Measurements from ENCODE around the gene NCOA7.
"Not testable (repeated sequence)": the region's sequence is repeated elsewhere in the genome, so short reads cannot be mapped to it uniquely, and the experiment has no call there.

The NCOA7 gene

DNA sequence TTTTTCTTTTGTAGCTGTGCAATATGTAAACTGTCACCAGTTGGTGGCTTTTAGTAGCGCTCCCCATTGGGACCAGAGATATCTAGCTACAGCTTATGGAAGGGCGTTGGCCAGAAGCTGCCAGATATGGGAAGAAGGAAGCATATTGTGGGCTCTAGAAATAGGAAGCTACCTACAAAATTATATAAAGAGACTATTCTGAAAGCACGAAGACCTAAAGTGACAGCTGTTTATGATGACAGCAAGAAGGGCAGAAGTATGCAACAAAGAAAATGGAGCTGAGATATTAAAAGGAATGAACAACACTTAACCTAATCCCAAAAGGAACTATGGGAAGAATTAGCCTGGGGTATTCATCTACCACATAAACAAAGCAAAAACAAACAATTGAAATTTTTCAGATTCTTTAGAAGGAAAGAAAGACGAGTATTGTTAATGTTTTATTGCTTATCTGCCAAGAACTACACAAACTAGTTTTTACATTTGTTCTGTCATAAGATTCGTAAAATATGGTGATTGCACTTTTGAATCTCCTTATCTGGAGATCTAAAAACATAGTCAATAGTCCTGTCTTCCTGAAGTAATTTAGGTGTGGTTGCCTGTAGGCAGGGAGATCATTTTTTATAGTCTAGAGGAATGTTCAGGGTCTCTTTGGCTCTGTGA lies 81.6 kb downstream of the NCOA7 start:
- DNase-seq, result no peak

DNA sequence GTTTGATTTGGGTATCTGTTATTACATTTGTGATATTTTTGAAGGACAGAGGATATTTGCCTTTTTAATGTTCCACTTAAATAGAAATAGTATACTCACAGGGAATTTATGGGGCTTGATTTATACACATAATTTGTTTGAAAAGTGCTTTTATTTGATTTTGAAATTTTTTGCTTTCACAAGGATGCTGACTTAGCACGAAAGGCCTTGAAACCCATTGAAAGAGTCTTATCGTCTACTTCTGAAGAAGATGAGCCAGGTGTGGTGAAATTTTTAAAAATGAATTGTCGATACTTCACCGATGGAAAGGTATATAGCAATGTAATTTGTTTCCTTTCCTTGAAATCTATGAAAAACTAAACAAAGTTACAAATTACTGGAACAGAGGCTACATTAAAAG lies 91.5 kb downstream of the NCOA7 start:
- no peak for DNase-seq

DNA sequence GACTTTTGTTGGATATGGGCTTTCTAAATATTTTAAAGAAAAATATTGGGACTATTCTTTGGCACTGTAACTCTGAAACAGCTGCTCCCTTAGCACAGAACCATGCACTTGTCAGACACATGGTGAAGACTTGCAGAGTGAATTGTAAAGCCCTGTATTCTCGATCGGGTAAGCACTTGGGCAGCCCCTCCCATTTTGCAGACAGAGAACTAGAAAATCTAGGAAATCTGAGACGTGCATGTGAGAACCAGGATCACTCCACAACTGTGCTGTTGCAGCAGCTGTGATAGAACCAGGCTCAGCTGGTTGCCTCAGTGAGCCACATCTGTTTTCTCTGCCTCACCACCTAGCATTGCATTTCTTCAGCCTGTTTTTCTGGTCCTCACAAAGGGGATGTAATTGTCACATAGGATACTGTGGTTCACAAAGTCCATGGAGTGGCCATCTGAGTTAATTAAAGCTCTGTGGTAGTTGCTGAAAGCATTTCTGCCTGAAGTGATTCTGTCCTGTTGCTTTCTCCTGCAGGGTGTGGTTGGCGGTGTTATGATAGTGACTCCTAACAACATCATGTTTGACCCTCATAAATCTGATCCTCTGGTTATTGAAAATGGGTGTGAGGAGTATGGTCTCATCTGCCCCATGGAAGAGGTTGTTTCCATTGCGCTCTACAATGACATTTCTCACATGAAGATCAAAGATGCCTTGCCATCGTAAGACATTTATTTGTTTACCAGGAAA lies 94.0 kb downstream of the NCOA7 start:
- DNase-seq, result no peak

DNA sequence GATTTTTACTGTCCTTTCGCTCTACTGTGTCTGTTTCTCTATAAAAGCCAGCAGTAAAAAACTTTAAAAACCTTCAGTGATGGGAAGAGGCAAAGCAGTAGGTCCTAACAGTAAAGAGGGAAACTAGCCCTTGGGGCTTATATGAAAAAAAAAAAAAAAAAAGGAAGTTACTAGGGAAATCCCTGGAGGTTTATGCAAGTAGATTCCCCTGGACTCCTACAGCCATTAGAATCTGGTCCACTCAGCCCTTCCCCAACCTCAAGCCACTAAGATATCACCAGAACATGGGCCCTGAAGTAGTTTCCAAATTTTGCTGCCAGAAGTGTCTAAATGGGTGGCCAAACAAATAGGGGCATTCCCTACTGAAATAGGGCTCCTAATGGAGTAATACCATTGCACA lies 95.3 kb downstream of the NCOA7 start:
- DNase-seq, result no peak

DNA sequence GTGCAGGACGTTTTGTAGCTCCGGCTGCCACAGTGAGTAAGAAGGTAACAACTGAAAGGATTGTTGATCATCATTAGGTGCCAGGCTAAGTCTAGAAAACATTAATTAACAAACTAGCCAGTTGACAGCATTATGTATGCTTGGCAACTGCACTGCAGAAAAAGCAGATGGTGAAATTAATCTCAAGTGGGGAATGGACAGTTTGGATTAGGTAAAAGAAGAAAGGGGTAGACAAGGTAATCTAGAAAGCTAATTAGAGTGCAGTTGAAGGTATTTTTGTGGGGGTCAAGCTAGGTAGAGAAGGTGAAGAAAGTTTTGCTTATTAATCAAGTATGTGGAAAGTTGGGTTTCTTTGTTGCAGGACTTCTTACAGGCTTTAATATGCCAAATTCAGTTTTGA lies 96.2 kb downstream of the NCOA7 start:
- DNase-seq, result no peak

DNA sequence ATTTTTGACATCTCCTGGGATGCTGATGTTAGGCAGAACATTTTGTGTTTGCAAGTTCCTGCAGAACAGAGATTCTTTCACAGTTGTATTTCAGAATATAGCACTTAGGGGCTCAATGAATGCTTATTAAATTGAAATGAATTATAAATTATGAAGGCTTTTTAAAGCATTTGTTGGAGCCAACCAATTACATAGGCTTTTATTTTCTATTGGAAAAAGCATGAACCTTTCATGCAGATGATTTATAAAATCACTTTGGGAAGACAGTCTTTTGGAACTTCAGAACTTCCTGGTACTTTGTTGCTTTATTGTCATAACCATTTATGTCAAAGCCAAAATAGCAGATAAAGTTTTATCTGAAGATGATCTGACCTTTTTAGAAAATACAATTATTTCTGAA lies 96.6 kb downstream of the NCOA7 start:
- DNase-seq, result no peak

DNA sequence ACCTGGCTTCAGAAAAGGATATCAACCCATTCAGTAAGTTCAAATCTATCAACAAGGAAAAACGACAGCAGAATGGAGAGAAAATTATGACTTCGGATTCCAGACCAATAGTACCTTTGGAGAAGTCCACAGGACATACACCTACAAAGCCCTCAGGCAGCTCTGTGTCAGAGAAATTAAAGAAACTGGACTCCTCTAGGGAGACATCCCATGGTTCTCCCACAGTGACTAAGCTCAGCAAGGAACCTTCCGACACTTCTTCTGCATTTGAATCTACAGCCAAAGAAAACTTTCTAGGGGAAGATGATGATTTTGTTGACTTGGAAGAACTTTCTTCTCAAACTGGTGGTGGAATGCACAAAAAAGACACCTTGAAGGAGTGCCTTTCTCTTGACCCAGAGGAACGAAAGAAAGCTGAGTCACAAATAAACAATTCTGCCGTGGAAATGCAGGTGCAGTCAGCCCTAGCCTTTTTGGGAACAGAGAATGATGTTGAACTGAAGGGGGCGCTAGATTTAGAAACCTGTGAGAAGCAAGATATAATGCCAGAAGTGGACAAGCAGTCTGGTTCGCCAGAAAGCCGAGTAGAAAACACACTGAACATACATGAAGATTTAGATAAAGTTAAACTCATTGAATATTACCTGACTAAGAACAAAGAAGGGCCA lies 98.4 kb downstream of the NCOA7 start:
- DNase-seq, result no peak

DNA sequence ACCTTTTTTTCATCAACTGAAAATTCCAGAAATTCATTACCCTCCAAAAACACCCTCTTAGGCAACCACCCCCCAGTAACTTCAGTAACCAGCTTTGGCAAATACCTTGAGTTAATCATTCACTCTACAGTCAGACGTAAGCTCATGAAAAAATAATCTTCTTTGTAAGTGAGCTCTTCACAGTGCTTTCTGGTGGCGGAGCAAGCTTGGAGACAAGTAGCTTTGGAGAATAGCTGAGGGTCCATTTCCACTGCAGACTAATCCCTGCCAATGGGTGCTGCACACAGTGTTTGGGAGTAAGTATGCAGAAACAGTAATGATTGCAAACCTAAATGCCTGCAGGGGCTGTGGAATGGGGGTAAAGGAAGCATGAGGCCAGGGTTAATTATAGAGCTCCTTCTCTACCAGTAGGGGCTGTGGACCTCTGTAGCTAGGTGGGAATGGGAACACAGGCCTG lies 109.0 kb downstream of the NCOA7 start:
- DNase-seq, result no peak

DNA sequence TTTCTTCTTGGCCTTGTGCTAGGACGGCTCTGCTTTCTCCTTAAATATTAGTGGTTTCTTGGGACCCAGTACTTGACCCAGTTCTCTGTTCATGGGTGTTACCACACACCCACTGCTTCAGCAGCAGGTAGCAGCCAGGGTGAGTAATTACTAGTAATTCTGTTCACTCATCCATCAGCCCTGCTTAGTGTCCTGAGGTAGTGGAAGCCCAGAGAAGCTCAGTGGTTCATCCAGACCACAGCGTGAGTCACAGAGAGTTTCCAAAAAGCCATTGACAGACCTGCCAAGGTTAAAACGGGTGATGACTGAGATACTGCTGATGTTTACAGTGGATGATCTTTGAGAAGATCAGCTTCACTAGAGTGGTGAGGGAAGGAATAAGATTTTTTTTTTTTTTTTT lies 114.1 kb downstream of the NCOA7 start:
- DNase-seq, result peak; percentile 73

DNA sequence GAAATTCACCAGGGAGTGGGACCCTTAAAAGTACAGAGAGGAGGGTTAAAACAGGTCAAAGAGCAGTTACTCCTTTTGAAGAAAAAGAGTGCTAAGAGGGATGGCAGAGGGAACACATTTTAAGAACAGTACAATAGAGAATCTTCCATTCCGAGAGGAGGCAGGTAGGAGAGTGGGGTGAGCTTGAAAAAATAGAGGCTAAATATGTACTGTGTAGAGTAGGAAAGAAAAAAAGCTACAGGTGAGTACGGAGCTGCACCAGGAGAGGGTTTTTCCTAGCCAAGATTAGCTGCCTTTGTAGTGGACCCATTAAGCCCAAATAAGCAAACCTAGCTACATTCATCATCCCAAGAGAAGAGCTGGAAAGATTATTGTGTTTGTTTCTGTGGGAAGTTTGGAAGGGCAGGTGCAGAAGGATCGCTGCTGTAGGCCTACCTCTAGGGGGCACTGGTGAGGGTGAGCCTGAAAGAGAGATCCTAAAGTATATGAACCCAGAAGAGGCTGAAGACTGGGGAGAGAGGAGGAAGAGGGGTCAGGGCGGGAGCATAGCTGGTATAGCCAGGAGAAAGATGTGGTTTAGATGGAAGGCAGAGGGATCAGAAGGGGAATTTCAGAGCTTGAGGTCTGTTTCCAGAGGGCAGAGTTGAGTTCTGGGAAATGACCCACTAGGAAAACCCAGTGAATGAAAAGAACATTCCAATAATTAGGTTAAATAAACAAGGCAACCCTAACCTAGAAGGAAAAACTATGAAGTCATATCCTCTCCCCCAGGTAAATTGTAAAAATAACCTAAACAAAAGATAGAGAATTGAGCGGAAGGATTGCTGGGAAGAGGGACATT lies 115.6 kb downstream of the NCOA7 start:
- DNase-seq, result peak; percentile 44

DNA sequence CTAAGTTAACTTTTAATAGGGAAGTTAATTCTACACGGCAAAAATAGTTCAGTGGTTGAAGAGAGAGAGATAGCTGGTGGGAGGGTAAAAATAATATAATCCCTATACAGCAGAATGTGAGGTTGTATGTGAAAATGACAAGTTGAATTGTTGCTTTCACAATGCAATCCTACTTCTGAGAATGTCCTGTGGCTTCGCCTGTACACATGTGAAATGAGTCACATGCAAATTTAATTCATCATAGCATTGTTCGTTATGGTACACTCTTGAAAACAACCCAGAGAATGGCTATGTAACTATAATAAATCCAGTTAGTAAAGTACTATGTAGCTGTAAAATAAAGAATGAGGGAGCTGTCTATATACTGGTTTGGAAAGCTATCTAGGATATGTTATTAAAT lies 119.8 kb downstream of the NCOA7 start:
- no peak for DNase-seq

DNA sequence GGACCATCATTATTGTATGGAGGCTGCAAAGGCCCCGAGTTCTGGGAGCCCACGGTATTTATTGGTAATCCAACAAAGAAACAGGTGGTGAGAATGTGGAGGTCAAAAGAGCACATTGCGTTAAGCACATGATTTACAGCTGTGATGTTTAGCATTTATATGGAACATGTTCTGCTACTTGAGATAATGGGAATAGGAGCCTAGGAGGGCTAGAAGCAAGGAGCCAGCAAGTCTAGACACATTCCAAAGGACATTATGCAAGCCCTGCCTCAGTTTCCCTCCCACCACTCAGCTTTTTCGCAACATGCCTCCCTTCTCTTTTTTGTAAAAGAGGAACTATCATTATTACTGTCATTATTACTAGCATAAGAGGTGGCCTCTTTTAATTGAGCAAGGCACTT lies 120.3 kb downstream of the NCOA7 start:
- DNase-seq, result not testable (repeated sequence)

DNA sequence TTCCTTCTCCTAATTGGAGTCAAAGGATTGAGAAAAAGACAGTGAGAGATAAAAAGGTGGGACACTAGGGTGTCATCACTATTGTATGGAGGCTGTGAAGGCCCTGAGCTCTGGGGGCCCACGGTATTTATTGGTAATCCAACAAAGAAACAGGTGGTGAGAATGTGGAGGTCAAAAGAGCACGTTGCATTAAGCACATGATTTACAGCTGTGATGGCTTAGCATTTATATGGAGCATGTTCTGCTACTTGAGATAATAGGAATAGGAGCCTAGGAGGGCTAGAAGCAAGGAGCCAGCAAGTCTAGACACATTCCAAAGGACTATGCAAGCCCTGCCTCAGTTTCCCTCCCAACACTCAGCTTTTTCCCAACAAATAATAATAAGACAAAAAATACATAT lies 121.7 kb downstream of the NCOA7 start:
- not testable (repeated sequence) for DNase-seq

DNA sequence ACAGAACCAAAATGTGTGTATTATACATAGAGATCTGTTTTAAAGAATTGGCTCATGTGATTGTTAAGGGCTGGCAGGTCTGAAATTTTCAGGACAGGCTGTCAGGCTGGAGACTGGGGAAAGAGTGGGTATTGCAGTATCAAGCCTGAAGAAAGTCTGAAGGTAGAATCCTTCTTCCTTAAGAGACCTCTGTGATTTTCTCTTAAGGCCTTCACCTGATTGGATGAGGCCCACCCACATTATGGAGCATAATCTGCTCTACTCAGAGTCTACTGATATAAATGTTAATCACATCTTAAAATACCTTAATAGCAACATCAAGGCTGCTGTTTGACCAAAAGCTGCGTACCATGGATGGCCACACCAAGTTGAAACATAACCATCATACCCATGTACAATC lies 122.4 kb downstream of the NCOA7 start:
- DNase-seq, result no peak

DNA sequence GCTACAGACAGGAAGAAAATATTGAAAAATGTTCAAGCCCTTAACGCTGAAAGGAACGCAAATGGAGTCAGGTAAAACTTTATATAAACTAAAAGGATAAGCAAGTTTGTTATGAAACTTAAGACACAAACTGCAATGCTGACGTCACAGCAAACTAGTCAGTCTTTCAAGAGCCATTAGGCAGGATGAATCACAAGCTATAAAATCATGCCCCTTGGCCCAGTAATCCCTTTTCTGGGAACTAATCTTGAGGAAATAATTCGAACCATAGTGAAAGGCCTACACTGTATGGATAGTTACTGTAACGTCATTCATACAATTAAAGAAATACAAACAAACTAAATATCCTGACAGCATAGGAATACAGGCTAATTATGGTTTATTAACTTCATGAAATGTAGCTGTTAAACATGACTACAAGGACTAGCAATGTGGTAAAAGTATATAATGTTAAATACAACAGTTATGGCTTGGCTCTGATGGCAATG lies 123.1 kb downstream of the NCOA7 start:
- DNase-seq, result no peak

DNA sequence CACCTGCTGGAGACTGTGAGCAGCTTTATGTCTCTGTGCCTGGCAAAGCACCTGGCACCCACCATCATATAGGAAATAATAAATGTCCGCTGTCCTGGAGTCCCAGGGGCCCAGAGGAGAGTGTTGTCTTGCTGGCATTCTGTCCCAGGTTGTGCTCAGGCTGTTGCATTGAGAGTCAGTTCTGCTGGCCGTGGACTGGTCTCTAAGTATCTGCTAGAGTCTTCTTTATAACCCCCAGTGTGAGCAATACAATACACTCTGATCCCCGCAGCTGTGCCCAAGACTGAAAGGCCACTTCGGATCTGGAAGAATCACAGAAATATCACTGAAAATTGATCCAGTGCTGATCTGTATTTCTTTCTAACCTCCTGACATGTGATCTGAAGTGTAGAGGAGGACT lies 127.5 kb downstream of the NCOA7 start:
- no peak for DNase-seq

DNA sequence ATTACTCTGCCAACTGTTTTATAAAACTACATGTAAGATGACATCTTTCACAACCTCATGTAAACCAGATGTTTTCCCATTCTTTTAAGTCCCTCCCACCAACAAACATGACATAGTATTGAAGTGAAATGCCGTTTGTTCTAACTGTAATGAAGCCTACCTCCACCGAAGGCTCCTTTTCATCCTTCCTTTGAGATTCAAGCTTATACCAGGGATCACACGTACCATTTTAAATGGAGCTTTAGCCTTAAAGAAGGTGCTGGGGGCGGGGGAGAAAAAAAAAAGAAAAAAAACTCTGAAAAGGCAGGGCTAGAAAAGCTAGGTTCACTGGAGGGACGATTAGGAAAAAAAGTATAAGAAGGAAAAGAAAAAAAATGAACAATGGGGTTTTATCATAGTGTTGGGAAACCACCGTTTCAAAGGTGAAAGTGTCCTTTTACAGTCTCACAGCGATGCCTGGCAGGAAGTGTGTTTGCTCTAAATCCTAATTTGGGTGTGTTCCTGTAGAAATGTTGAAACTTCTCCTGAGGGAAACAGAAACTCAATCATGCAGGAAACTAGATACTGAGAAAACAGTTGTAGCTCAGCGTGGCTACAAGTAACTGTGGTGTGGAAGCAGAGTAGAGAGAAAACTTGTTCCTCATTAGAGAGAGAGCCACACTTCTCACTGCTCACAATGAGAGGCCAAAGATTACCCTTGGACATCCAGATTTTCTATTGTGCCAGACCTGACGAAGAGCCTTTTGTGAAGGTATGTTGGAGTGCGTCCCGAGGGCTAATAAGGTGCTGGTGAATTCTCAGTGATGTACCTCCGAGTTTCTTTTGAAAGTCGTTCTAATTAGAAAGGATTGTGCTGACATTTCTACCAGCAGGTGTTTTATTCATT lies 128.2 kb downstream of the NCOA7 start:
- peak; percentile 59 for DNase-seq

DNA sequence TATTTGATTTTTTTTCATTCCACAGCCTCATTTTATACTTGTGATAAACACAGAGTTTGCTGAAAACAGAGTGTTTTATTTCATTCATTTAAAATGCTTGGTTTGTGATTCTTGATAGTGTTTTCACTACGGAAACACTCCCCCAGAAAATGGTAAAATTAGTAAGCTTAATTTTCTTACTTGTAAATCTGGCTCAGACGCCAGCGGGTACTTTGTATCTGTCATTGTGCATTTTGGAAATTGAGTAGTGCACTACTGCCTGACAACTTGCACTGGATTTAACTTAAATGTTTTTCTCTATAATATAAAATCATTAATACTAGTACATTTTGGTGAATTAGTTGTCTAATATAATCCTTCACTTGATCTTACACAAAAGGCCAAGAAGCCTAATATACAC lies 128.9 kb downstream of the NCOA7 start:
- DNase-seq, result no peak

DNA sequence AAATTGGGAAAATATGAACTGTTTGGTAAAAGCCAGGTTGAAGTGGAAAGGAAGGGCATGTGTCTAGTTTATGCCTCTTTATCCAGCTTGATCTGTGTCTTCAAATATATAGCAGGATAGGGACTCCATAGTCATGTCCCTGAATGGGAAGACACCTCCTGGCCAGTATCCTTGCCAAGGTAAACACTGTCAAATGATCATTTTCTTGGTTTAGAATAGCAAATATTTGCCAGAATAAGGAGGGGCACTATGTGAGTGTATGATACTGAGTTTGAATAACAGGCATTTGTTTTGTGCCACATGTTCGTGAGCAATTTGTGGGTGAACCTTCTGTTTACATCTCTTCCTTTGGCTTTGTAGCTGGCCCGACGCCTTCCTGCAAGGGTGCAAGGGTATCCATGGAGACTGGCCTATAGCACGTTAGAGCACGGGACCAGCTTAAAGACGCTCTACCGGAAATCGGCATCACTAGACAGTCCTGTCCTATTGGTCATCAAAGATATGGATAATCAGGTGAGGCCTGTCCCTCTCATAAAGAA lies 131.6 kb downstream of the NCOA7 start:
- no peak for DNase-seq

DNA sequence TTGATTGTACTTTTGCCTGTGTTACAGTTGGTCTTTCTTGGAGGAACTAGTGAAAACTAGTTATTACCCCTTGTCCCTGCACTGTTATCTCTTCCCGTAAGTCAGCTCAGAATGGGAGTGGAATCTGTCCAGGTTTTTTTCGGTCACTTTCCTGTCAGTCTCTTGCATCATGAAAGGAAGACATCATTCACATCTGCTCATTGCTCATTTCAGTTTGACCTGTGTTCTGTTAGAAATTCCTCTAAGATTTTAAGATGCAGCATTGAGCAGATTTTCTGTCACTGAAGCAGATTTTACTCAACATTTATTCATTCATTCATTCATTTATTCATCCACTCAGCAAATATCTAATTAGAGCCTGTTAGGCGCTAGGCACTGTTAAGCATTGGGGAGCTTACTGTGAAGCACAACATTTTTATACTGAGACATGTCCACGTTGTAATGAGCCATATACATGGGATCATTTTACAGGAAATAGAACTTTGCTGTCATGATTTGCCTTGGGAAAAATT lies 132.7 kb downstream of the NCOA7 start:
- DNase-seq, result no peak

DNA sequence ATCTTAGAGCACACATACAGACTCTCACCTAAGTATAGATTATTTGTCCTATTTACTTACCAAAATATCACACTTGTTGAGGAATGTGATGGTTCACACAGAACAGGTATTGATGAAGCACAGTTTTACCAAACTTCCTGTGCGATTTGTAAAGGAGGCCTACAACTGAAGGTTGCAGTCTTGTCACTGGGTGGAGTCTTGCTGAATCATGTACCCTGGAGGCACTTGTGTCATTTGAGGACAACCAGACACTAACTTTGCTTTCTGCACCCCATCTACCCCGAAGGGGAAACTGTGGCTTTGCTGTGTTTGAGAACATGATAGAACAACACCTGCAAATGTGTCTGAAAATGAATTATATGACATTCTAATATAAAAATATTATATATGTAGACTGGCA lies 133.4 kb downstream of the NCOA7 start:
- no peak for DNase-seq
